Skeletal muscle tissue (tissue), 4 donors: Measurements from ENCODE around the gene RUBCNL. TPM values are rescaled to one million over a fixed set of nuclear protein-coding genes. Genes with fewer than 3 reads are reported as not detected.
A peak's percentile ranks its signal among the peaks of the same experiment; 100 is the strongest.
"Not testable (repeated sequence)": the region's sequence is repeated elsewhere in the genome, so short reads cannot be mapped to it uniquely, and the experiment has no call there.

Experiments
- H3K27ac ChIP-seq: one replicate; pipeline ENCODE4 v1.7.0; 2013; ENCODE audit warnings: mild to moderate bottlenecking, low read depth, low read length, inconsistent platforms
- H3K27me3 ChIP-seq, 3 donors: one replicate each; pipeline ENCODE4 v1.7.0; 2013; ENCODE audit warnings: low read length in 3 of 3; ENCODE audit not compliant: control insufficient read depth in 3 of 3, insufficient read depth in 3 of 3
- H3K36me3 ChIP-seq, 3 donors: one replicate each; pipeline ENCODE4 v1.7.0; 2013; ENCODE audit warnings: low read length in 3 of 3; ENCODE audit not compliant: control insufficient read depth in 3 of 3, insufficient read depth in 3 of 3
- H3K4me1 ChIP-seq, 3 donors: one replicate each; pipeline ENCODE4 v1.7.0; 2013; ENCODE audit warnings: low read length in 3 of 3, mild to moderate bottlenecking in 3 of 3; ENCODE audit not compliant: control insufficient read depth in 3 of 3, insufficient read depth in 3 of 3
- H3K4me3 ChIP-seq, 3 donors: one replicate each; pipeline ENCODE4 v1.7.0; 2013; ENCODE audit warnings: low read length in 3 of 3
- H3K9ac ChIP-seq, 3 donors: one replicate each; pipeline ENCODE4 v1.7.0; 2013; ENCODE audit warnings: low read length in 3 of 3, mild to moderate bottlenecking in 3 of 3, moderate library complexity in 2 of 3, low read depth in 1 of 3
- H3K9me3 ChIP-seq, 3 donors: one replicate each; pipeline ENCODE4 v1.7.0; 2013; ENCODE audit warnings: low read length in 3 of 3; ENCODE audit not compliant: control insufficient read depth in 3 of 3
- total RNA-seq: library from RNA; depleted of rRNA; stranded (reverse); fragments of >200 nt; gene quantifications from one replicate; pipeline ENCODE4 v1.2.3, GENCODE V29; 2014
- donor health status: Osteomylitis.

Gene RUBCNL
- total RNA-seq, 1 donor from 2014 or later = 3.7 TPM

DNA sequence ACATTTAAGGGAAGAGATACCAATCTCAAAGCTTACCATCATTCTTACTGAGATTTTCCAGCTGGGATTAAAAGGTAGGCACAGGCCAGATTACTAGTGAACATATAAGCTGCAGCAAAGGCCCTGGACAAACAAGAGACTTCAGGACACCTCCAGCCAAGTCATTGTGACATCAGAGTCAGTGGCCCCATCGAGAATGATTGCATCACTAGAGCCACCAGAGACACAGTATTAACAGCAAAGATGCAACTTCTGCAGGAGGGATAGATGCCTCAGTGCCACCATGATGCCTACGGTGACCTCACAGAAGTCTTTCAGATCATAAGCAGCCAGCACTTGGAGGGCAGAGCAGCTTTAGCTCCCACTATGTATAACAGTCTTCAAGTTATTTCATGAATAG, 8.6 kb downstream of the RUBCNL start:
- H3K27ac ChIP-seq = no peak overlapping the region
- H3K4me1 ChIP-seq = no peaks in the 10 kb centered on the region
- H3K9me3 ChIP-seq = no peaks in the 10 kb centered on the region
- no peaks in the 10 kb centered on the region for H3K27me3 ChIP-seq
- H3K9ac ChIP-seq = no peak overlapping the region
- H3K36me3 ChIP-seq = no peaks in the 10 kb centered on the region
- H3K4me3 ChIP-seq = peak overlapping the region in 1 of 3 donors; percentile 9

DNA sequence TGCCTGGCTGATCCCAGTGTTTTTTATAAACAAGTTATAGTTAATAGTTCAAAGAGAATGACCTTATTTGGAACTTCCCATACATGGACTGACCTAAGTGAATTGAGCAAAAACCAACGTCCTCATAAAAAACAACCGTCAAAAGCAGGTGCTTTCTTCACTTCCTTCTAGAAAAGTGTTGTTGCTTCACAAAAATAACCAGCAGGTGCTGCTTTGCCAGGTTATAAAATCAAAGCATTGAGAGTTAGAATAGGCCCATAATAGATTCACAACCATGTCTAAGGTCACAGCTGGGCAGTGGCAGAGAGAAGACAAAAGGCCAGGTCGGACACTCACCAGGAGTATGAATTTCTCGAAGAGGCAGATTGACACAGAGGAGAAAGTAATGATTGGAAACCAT, 9.5 kb downstream of the RUBCNL start:
- Histone ChIP-seq H3K4me3 (no peak overlapping the region), H3K9ac (no peak overlapping the region), H3K27ac (no peak overlapping the region)

DNA sequence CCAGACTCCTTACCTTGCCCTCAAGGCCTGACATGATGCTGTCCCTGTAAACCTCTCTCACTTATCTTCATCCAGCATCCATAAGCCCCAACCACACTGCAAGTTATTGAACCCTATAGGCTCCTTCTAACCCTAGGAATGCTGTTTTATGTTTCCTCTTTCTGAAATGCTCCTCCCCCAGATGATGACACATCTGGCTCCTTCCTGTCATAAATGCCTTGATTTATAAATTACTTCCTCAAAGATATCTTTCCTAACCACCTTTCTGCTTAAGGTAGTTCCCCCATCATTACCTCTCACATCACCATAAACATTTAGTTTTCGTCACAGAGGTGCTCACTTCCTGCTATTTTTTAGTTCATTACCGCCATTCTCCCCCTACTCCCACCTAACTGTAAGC, 12.3 kb downstream of the RUBCNL start:
- no peak overlapping the region for H3K9ac ChIP-seq
- no peaks in the 10 kb centered on the region for H3K36me3 ChIP-seq
- no peaks in the 10 kb centered on the region for H3K4me1 ChIP-seq
- H3K4me3 ChIP-seq = no peak overlapping the region
- H3K27ac ChIP-seq = no peak overlapping the region
- H3K27me3 ChIP-seq = no peaks in the 10 kb centered on the region
- H3K9me3 ChIP-seq = no peaks in the 10 kb centered on the region

More for the DNA sequence above, 9.5 kb downstream of the RUBCNL start:
- H3K9me3 ChIP-seq = no peaks in the 10 kb centered on the region
- no peaks in the 10 kb centered on the region for H3K4me1 ChIP-seq
- no peaks in the 10 kb centered on the region for H3K36me3 ChIP-seq
- H3K27me3 ChIP-seq = no peaks in the 10 kb centered on the region

- H3K4me3 ChIP-seq = no peak overlapping the region
- no peaks in the 10 kb centered on the region for H3K27me3 ChIP-seq
- no peak overlapping the region for H3K27ac ChIP-seq
- H3K4me1 ChIP-seq = no peaks in the 10 kb centered on the region
- no peaks in the 10 kb centered on the region for H3K36me3 ChIP-seq
- H3K9me3 ChIP-seq = no peaks in the 10 kb centered on the region
- H3K9ac ChIP-seq = no peak overlapping the region
Observed at GRCh38 chr13:46373623-46374022, 13.4 kb downstream of the RUBCNL start.

GRCh38 chr13:46372938-46373337, 14.1 kb downstream of the RUBCNL start:
- not testable (repeated sequence) for H3K9me3 ChIP-seq, H3K27me3 ChIP-seq, H3K36me3 ChIP-seq, H3K9ac ChIP-seq, H3K27ac ChIP-seq, H3K4me1 ChIP-seq, H3K4me3 ChIP-seq

DNA sequence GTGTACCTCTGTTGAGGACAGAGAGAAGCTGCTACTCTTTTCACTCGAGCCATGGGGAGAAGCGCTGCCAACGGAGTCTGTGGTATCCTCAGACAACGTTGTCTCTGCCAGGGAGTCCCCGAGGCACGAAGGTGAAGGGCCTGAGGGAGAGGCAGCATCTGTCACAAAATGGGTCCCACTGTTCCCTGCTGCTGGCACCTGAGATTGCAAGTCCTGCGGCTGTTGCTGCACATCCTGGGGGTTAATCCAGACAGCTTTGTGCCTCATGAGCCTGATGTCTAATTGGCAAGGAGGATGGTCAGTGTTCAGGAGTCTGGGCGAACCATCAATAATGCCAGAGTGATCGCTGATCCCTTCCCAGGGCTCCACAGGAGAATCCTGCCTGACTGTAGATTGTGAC, 15.0 kb downstream of the RUBCNL start:
- H3K27ac ChIP-seq = no peak overlapping the region
- peak overlapping the region in 1 of 3 donors; percentile 13 for H3K4me3 ChIP-seq
- no peaks in the 10 kb centered on the region for H3K9me3 ChIP-seq
- H3K36me3 ChIP-seq = no peaks in the 10 kb centered on the region
- no peak overlapping the region for H3K9ac ChIP-seq
- no peaks in the 10 kb centered on the region for H3K4me1 ChIP-seq
- peaks cover 0 to 2% (median 0%) of the 10 kb centered on the region in 3 donors for H3K27me3 ChIP-seq

DNA sequence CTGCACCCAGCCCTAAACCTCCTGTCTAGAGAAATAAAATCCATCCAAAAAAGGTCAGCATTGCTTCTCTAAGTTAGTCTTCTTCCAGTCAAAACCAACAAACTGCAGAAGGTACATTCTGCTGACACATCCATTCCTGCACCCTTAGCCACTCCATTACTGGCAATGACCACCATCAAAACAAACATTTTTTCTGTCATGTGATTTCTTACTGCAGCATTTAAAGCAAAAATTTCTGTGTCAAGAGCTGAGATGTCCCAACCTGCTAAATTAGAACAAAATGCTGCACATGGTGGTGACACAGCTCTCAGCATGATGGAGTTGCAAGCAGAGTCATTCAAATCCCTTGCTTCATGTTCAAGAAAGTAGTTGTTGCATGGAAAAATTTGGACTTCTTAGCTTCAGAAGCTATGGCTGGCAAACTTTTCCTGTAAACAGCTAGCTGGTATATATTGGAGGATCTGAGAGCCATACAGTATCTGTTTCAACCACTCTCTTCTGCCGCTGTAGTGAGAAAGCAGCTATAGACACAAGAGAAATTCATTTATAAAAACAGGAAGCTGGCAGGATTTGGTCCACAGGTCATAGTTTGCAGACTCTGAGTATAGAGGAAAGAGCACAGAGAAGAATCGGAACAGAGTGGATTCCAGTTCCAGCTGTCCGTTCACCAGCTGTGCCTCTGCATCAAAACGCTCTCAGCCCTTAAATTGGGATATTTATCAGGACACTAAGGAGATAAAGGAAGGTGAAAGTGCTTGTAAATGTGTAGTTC, 17.4 kb downstream of the RUBCNL start:
- H3K4me3 ChIP-seq = no peak overlapping the region
- H3K9me3 ChIP-seq = no peaks in the 10 kb centered on the region
- H3K27me3 ChIP-seq = peaks cover 0 to 3% (median 0%) of the 10 kb centered on the region in 3 donors
- no peaks in the 10 kb centered on the region for H3K4me1 ChIP-seq
- H3K27ac ChIP-seq = no peak overlapping the region
- no peaks in the 10 kb centered on the region for H3K36me3 ChIP-seq
- H3K9ac ChIP-seq = no peak overlapping the region

GRCh38 chr13:46367617-46368327, 19.3 kb downstream of the RUBCNL start:
- no peaks in the 10 kb centered on the region for H3K4me1 ChIP-seq
- H3K4me3 ChIP-seq = no peak overlapping the region
- H3K27me3 ChIP-seq = peaks cover 0 to 3% (median 0%) of the 10 kb centered on the region in 3 donors
- H3K9me3 ChIP-seq = no peaks in the 10 kb centered on the region
- no peak overlapping the region for H3K9ac ChIP-seq
- H3K27ac ChIP-seq = no peak overlapping the region
- H3K36me3 ChIP-seq = no peaks in the 10 kb centered on the region

- Histone ChIP-seq H3K4me3 (no peak overlapping the region), H3K9me3 (no peaks in the 10 kb centered on the region), H3K36me3 (peaks cover 0 to 2% (median 0%) of the 10 kb centered on the region in 3 donors), H3K27ac (no peak overlapping the region), H3K4me1 (no peaks in the 10 kb centered on the region), H3K9ac (no peak overlapping the region), H3K27me3 (no peaks in the 10 kb centered on the region)
Observed at GRCh38 chr13:46361276-46361934, 25.6 kb downstream of the RUBCNL start.

DNA sequence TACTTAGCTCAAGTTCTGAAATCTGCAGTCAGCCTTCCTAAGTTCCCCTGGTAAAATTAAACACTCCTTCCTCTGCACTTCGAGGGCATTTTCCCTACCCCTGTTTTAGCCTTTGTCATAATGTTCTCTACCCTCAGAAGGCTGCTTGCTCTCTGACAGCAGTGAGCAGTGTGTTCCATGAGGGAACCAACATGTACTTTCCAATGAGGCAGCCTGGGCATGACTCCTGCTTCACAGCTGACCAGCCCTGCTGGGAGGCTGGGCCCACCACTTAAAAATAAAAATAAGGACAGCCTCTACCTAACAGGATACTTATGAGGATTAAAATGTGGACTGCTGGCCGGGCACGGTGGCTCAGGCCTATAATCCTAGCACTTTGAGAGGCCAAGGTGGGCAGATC, 26.4 kb downstream of the RUBCNL start:
- H3K4me3 ChIP-seq = no peak overlapping the region
- peaks cover 0 to 2% (median 0%) of the 10 kb centered on the region in 3 donors for H3K36me3 ChIP-seq
- no peaks in the 10 kb centered on the region for H3K4me1 ChIP-seq
- no peaks in the 10 kb centered on the region for H3K27me3 ChIP-seq
- no peak overlapping the region for H3K27ac ChIP-seq
- H3K9me3 ChIP-seq = no peaks in the 10 kb centered on the region
- no peak overlapping the region for H3K9ac ChIP-seq
